DND-41 (cell line): Measurements from ENCODE around the gene KIF17.

Experiments used
- ATAC-seq: fragments of 200-7000 bp; cut with Tn5 transposase; 3 replicates; pipeline ENCODE4 v1.9.1; 2021; ENCODE audit warnings: low read depth; ENCODE audit not compliant: insufficient read depth
- DNase-seq: peaks from one replicate; pipeline ENCODE4 v3.0.0-alpha.2; 2020
- H2AFZ ChIP-seq: 2 replicates; pipeline ENCODE4 v1.6.0; 2012; ENCODE audit warnings: low read depth, low read length
- H3K27ac ChIP-seq: 2 replicates; pipeline ENCODE4 v1.5.1; 2012; ENCODE audit warnings: low read length, inconsistent platforms
- H3K27me3 ChIP-seq: fragments of 200-600 bp; sonication (generic); 2 replicates; pipeline ENCODE4 v1.6.0; 2012; ENCODE audit warnings: low read length, mild to moderate bottlenecking, inconsistent platforms; ENCODE audit not compliant: insufficient read depth, poor library complexity
- H3K36me3 ChIP-seq: 2 replicates; pipeline ENCODE4 v1.5.1; 2012; ENCODE audit warnings: low read length, inconsistent platforms; ENCODE audit not compliant: insufficient read depth
- H3K4me1 ChIP-seq: 2 replicates; pipeline ENCODE4 v1.5.1; 2012; ENCODE audit warnings: mild to moderate bottlenecking, low read length; ENCODE audit not compliant: insufficient read depth
- H3K4me2 ChIP-seq: 2 replicates; pipeline ENCODE4 v1.6.0; 2012; ENCODE audit warnings: mild to moderate bottlenecking, moderate library complexity, low read length, inconsistent platforms; ENCODE audit not compliant: insufficient read depth
- H3K4me3 ChIP-seq, 2 experiments: fragments of 200-600 bp in 1 of 2; shearing (Covaris generic) in 1 of 2; 2 replicates each; pipeline ENCODE4 v1.5.1; 2012 to 2016; ENCODE audit warnings: inconsistent platforms in 2 of 2, low read length in 2 of 2, mild to moderate bottlenecking in 2 of 2, low read depth in 1 of 2, moderate library complexity in 1 of 2
- H3K79me2 ChIP-seq: 2 replicates; pipeline ENCODE4 v1.6.0; 2012; ENCODE audit warnings: low read length, inconsistent platforms; ENCODE audit not compliant: insufficient read depth
- H3K9ac ChIP-seq: 2 replicates; pipeline ENCODE4 v1.6.0; 2012; ENCODE audit warnings: low read depth, mild to moderate bottlenecking, inconsistent platforms, low read length, moderate library complexity
- H3K9me3 ChIP-seq: 2 replicates; pipeline ENCODE4 v1.5.1; 2012; ENCODE audit warnings: low read length, moderate library complexity, mild to moderate bottlenecking, inconsistent platforms; ENCODE audit not compliant: insufficient read depth, severe bottlenecking
- H4K20me1 ChIP-seq: 2 replicates; pipeline ENCODE4 v1.6.0; 2012; ENCODE audit warnings: low read length; ENCODE audit not compliant: insufficient read depth
- CTCF ChIP-seq: IDR thresholded peaks from 2 replicates; pipeline ENCODE4 v1.5.1; 2012; ENCODE audit warnings: borderline replicate concordance, low read length, moderate library complexity, mild to moderate bottlenecking; ENCODE audit not compliant: poor library complexity, severe bottlenecking; ENCODE audit errors: extremely low read depth
- EZH2 ChIP-seq: IDR thresholded peaks from 3 replicates; pipeline ENCODE4 v1.6.1; 2012; ENCODE audit warnings: borderline replicate concordance, low read depth, mild to moderate bottlenecking, moderate library complexity, low read length, inconsistent platforms; ENCODE audit not compliant: severe bottlenecking

Gene KIF17

GRCh38 chr1:20717452-20718342 lies at the start of gene KIF17:
Gene KIF17 (minus strand): TSS chr1:20718007. CDS start chr1:20717706, 301 bp downstream.
- no peak within 1 kb of the TSS for H3K9ac ChIP-seq
- H2AFZ ChIP-seq = no peak within 1 kb of the TSS
- no peak within 1 kb of the TSS for H3K27ac ChIP-seq
- DNase-seq (peak; percentile 50), ATAC-seq (peak; percentile 72)
- H3K4me1 ChIP-seq = peaks cover 10% of the 10 kb centered on the region
- no peaks in the 10 kb centered on the region for H3K79me2 ChIP-seq
- H3K9me3 ChIP-seq = no peaks in the 10 kb centered on the region
- peaks cover 18% of the 10 kb centered on the region for H3K27me3 ChIP-seq
- peak within 1 kb of the TSS; percentile 44 for H3K4me2 ChIP-seq
- H3K4me3 ChIP-seq = peak within 1 kb of the TSS in 1 of 2 experiments; percentile 20; a peak in 1 of 4 replicates
- H4K20me1 ChIP-seq = no peaks in the 10 kb centered on the region
- no peaks in the 10 kb centered on the region for H3K36me3 ChIP-seq
- TF ChIP-seq EZH2 (no peak), CTCF (no peak)

GRCh38 chr1:20767271-20767670 lies 49.5 kb upstream of the KIF17 start:
- TF ChIP-seq CTCF = no peak
- no peak for TF ChIP-seq EZH2
- ATAC-seq (no peak), DNase-seq (no peak)
- no peak overlapping the region for H3K27ac ChIP-seq
- H3K4me2 ChIP-seq = no peak overlapping the region
- no peak overlapping the region for H2AFZ ChIP-seq
- no peaks in the 10 kb centered on the region for H3K4me1 ChIP-seq
- peaks cover 12% of the 10 kb centered on the region; the same call in 1 of the 2 replicates for H4K20me1 ChIP-seq
- H3K79me2 ChIP-seq = peaks cover 22% of the 10 kb centered on the region
- peaks cover 100% of the 10 kb centered on the region for H3K36me3 ChIP-seq
- H3K27me3 ChIP-seq = no peaks in the 10 kb centered on the region
- H3K9me3 ChIP-seq = no peaks in the 10 kb centered on the region
- H3K9ac ChIP-seq = no peak overlapping the region
- H3K4me3 ChIP-seq = no peak overlapping the region

DNA sequence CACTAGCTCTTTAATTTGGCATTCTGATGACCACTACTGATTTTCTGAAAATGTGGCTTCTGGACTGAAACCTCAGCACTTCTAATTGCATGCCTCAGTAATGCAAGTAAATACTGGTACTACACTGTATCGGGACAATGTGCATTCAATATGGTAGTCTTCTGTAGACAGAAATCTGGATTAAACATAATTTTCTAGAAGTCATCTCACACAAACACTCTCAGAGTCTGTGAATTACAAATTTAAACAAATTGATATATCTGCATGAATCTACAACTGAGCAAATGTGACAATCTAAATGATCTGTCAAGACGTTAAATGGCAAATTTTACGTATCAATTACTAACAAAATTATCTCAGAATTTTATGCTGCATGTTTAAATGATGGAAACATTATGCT lies 45.6 kb upstream of the KIF17 start:
- H3K79me2 ChIP-seq = peaks cover 21% of the 10 kb centered on the region; the same call in 1 of the 2 replicates
- H3K27ac ChIP-seq = no peak overlapping the region
- H4K20me1 ChIP-seq = peaks cover 3% of the 10 kb centered on the region; the same call in 1 of the 2 replicates
- TF ChIP-seq CTCF = no peak
- TF ChIP-seq EZH2 = no peak
- peaks cover 100% of the 10 kb centered on the region for H3K36me3 ChIP-seq
- no peak overlapping the region for H3K4me2 ChIP-seq
- no peaks in the 10 kb centered on the region for H3K27me3 ChIP-seq
- no peak overlapping the region for H3K4me3 ChIP-seq
- no peak overlapping the region for H3K9ac ChIP-seq
- H3K9me3 ChIP-seq = no peaks in the 10 kb centered on the region
- H2AFZ ChIP-seq = no peak overlapping the region
- no peaks in the 10 kb centered on the region for H3K4me1 ChIP-seq
- DNase-seq (no peak), ATAC-seq (no peak)
